ENCODE results near the gene RPS21. TPM values are rescaled to one million over a fixed set of nuclear protein-coding genes. Genes with fewer than 3 reads are reported as not detected.

RPS21 gene
- total RNA-seq, 1 donor from 2014 or later: 1,089 TPM

GRCh38 chr20:62390317-62391164 lies 3.6 kb downstream of the RPS21 start:
- no peak for DNase-seq (ENCODE audit: low spot score in 2 of 2, unreplicated experiment in 2 of 2)
- Mint-ChIP-seq H3K4me3 (no peak overlapping the region), H3K27ac (no peak overlapping the region), H3K4me1 (peaks cover 22% of the 10 kb centered on the region), H3K36me3 (peaks cover 7% of the 10 kb centered on the region), H3K9me3 (no peaks in the 10 kb centered on the region), H3K27me3 (ENCODE audit: low read depth) (no peaks in the 10 kb centered on the region)
- TF ChIP-seq, protein P1, sequence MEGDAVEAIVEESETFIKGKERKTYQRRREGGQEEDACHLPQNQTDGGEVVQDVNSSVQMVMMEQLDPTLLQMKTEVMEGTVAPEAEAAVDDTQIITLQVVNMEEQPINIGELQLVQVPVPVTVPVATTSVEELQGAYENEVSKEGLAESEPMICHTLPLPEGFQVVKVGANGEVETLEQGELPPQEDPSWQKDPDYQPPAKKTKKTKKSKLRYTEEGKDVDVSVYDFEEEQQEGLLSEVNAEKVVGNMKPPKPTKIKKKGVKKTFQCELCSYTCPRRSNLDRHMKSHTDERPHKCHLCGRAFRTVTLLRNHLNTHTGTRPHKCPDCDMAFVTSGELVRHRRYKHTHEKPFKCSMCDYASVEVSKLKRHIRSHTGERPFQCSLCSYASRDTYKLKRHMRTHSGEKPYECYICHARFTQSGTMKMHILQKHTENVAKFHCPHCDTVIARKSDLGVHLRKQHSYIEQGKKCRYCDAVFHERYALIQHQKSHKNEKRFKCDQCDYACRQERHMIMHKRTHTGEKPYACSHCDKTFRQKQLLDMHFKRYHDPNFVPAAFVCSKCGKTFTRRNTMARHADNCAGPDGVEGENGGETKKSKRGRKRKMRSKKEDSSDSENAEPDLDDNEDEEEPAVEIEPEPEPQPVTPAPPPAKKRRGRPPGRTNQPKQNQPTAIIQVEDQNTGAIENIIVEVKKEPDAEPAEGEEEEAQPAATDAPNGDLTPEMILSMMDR (IDR thresholded peaks at IDR 0.05; ENCODE audit: unreplicated experiment): no peak

- TF ChIP-seq, protein P1 (IDR thresholded peaks at IDR 0.05; ENCODE audit: unreplicated experiment): no peak
- Mint-ChIP-seq H3K9me3 (no peaks in the 10 kb centered on the region), H3K27me3 (ENCODE audit: low read depth) (no peaks in the 10 kb centered on the region), H3K36me3 (peaks cover 7% of the 10 kb centered on the region), H3K27ac (no peak overlapping the region), H3K4me3 (no peak overlapping the region), H3K4me1 (peaks cover 15% of the 10 kb centered on the region)
- no peak for DNase-seq (ENCODE audit: low spot score in 2 of 2, unreplicated experiment in 2 of 2)
Measured at GRCh38 chr20:62391165-62392076, 4.5 kb downstream of the RPS21 start.

GRCh38 chr20:62392077-62392418 lies 5.1 kb downstream of the RPS21 start:
- Mint-ChIP-seq H3K27me3 (ENCODE audit: low read depth) (no peaks in the 10 kb centered on the region), H3K4me3 (no peak overlapping the region), H3K4me1 (peaks cover 15% of the 10 kb centered on the region), H3K27ac (no peak overlapping the region), H3K36me3 (peaks cover 7% of the 10 kb centered on the region), H3K9me3 (no peaks in the 10 kb centered on the region)
- TF ChIP-seq, protein P1 (IDR thresholded peaks at IDR 0.05; ENCODE audit: unreplicated experiment): no peak
- no peak for DNase-seq (ENCODE audit: low spot score in 2 of 2, unreplicated experiment in 2 of 2)

- Mint-ChIP-seq H3K4me3 (no peak overlapping the region), H3K4me1 (peaks cover 11% of the 10 kb centered on the region), H3K36me3 (peaks cover 11% of the 10 kb centered on the region), H3K27ac (no peak overlapping the region), H3K9me3 (no peaks in the 10 kb centered on the region), H3K27me3 (ENCODE audit: low read depth) (no peaks in the 10 kb centered on the region)
- TF ChIP-seq, protein P1 (IDR thresholded peaks at IDR 0.05; ENCODE audit: unreplicated experiment): no peak
- DNase-seq (ENCODE audit: low spot score in 2 of 2, unreplicated experiment in 2 of 2): no peak
Measured at GRCh38 chr20:62392621-62393334, 5.9 kb downstream of the RPS21 start.

DNA sequence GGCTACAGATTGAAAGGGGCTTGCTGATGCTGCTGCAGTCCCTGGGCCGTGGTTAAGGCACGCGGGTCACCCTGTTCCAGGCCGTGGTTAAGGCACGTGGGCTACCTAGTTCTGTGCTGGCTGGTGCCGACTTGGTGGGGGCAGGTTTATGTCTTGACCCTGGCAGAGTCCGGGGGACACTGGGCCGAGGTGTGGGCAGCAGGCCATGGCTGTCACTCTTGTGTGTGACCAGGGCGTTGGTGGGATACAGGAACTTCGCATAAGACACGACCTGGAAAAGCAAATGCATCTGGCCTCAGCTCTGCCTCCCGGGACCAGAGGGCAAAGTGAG lies 6.4 kb downstream of the RPS21 start:
- Mint-ChIP-seq H3K27me3 (ENCODE audit: low read depth) (no peaks in the 10 kb centered on the region), H3K4me1 (peaks cover 6% of the 10 kb centered on the region)
- TF ChIP-seq, protein P1 (IDR thresholded peaks at IDR 0.05; ENCODE audit: unreplicated experiment): no peak

More for the DNA sequence above, 6.4 kb downstream of the RPS21 start:
- Mint-ChIP-seq H3K4me3 (no peak overlapping the region), H3K36me3 (peaks cover 12% of the 10 kb centered on the region), H3K9me3 (no peaks in the 10 kb centered on the region), H3K27ac (no peak overlapping the region)
- no peak for DNase-seq (ENCODE audit: low spot score in 2 of 2, unreplicated experiment in 2 of 2)

Data from mesothelial cell of epicardium (in vitro differentiated cells).